T-helper 2 cell treated with Interferon-gamma antibody and Interleukin-4, amounts not matched to agents 5 μg/mL and 100 μg/mL, for 36 hours (primary cell): ENCODE measurements around the gene NFIX.

ENCODE experiments used
- DNase-seq: peaks from one replicate; pipeline ENCODE4 v3.0.0; 2021; ENCODE audit warnings: low spot score
- H3K27ac Mint-ChIP-seq: one replicate; pipeline ENCODE4 v1.8.0; 2021; ENCODE audit warnings: mild to moderate bottlenecking, mixed read lengths
- H3K27me3 Mint-ChIP-seq: one replicate; pipeline ENCODE4 v1.8.0; 2021; ENCODE audit warnings: low read depth, mixed read lengths
- H3K36me3 Mint-ChIP-seq: one replicate; pipeline ENCODE4 v1.8.0; 2021; ENCODE audit warnings: low read depth, mixed read lengths
- H3K4me1 Mint-ChIP-seq: one replicate; pipeline ENCODE4 v1.8.0; 2021; ENCODE audit warnings: low read depth, mixed read lengths
- H3K4me3 Mint-ChIP-seq: one replicate; pipeline ENCODE4 v1.8.0; 2022; ENCODE audit warnings: mild to moderate bottlenecking, moderate library complexity, mixed read lengths
- H3K9me3 Mint-ChIP-seq: one replicate; pipeline ENCODE4 v1.8.0; 2021; ENCODE audit warnings: mixed read lengths

NFIX gene

GRCh38 chr19:12990431-12990830 is 4.8 kb upstream of the NFIX start:
- Mint-ChIP-seq H3K36me3 (peaks cover 2% of the 10 kb centered on the region), H3K4me1 (peaks cover 5% of the 10 kb centered on the region), H3K4me3 (no peak overlapping the region), H3K27me3 (peaks cover 27% of the 10 kb centered on the region), H3K9me3 (no peaks in the 10 kb centered on the region), H3K27ac (no peak overlapping the region)
- no peak for DNase-seq

- H3K4me3 Mint-ChIP-seq = no peak overlapping the region
- no peaks in the 10 kb centered on the region for H3K9me3 Mint-ChIP-seq
- H3K4me1 Mint-ChIP-seq = peaks cover 5% of the 10 kb centered on the region
- no peak overlapping the region for H3K27ac Mint-ChIP-seq
- DNase-seq = no peak
- H3K36me3 Mint-ChIP-seq = peaks cover 2% of the 10 kb centered on the region
- H3K27me3 Mint-ChIP-seq = peaks cover 27% of the 10 kb centered on the region
These were observed 4.4 kb upstream of the NFIX start for GRCh38 chr19:12990853-12991252.

- no peaks in the 10 kb centered on the region for H3K9me3 Mint-ChIP-seq
- peaks cover 2% of the 10 kb centered on the region for H3K36me3 Mint-ChIP-seq
- H3K27me3 Mint-ChIP-seq = peaks cover 30% of the 10 kb centered on the region
- no peak for DNase-seq
- no peak overlapping the region for H3K27ac Mint-ChIP-seq
- H3K4me1 Mint-ChIP-seq = peaks cover 5% of the 10 kb centered on the region
- no peak overlapping the region for H3K4me3 Mint-ChIP-seq
These were observed 4.0 kb upstream of the NFIX start for GRCh38 chr19:12991296-12991695.

- Mint-ChIP-seq H3K27me3 (peaks cover 40% of the 10 kb centered on the region), H3K9me3 (no peaks in the 10 kb centered on the region), H3K4me3 (no peak overlapping the region), H3K27ac (no peak overlapping the region), H3K4me1 (peaks cover 5% of the 10 kb centered on the region), H3K36me3 (peaks cover 2% of the 10 kb centered on the region)
- DNase-seq = no peak
These were observed 2.5 kb upstream of the NFIX start for GRCh38 chr19:12992729-12993128.

- DNase-seq = no peak
- Mint-ChIP-seq H3K27ac (no peak overlapping the region), H3K4me3 (no peak overlapping the region), H3K9me3 (no peaks in the 10 kb centered on the region), H3K36me3 (peaks cover 2% of the 10 kb centered on the region), H3K4me1 (peaks cover 5% of the 10 kb centered on the region), H3K27me3 (peaks cover 45% of the 10 kb centered on the region)
These were observed 1.7 kb upstream of the NFIX start for GRCh38 chr19:12993562-12993961.

GRCh38 chr19:12995596-12996405 is 526 bp downstream of the NFIX start:
- DNase-seq = no peak
- Mint-ChIP-seq H3K4me1 (peaks cover 5% of the 10 kb centered on the region), H3K27ac (no peak overlapping the region), H3K36me3 (peaks cover 2% of the 10 kb centered on the region), H3K9me3 (no peaks in the 10 kb centered on the region), H3K4me3 (peak overlapping the region; percentile 30), H3K27me3 (peaks cover 48% of the 10 kb centered on the region)

- no peak overlapping the region for H3K27ac Mint-ChIP-seq
- no peaks in the 10 kb centered on the region for H3K9me3 Mint-ChIP-seq
- peaks cover 5% of the 10 kb centered on the region for H3K4me1 Mint-ChIP-seq
- peaks cover 44% of the 10 kb centered on the region for H3K27me3 Mint-ChIP-seq
- peaks cover 2% of the 10 kb centered on the region for H3K36me3 Mint-ChIP-seq
- H3K4me3 Mint-ChIP-seq = peak overlapping the region; percentile 45
- no peak for DNase-seq
These were observed 1.3 kb downstream of the NFIX start for GRCh38 chr19:12996406-12997094.

GRCh38 chr19:12997179-12997966 is 2.1 kb downstream of the NFIX start:
- Mint-ChIP-seq H3K27me3 (peaks cover 42% of the 10 kb centered on the region), H3K4me3 (peak overlapping the region; percentile 45), H3K9me3 (no peaks in the 10 kb centered on the region), H3K36me3 (peaks cover 2% of the 10 kb centered on the region), H3K27ac (no peak overlapping the region), H3K4me1 (peaks cover 5% of the 10 kb centered on the region)
- no peak for DNase-seq

- Mint-ChIP-seq H3K4me3 (no peak overlapping the region), H3K4me1 (peaks cover 5% of the 10 kb centered on the region), H3K27me3 (peaks cover 39% of the 10 kb centered on the region), H3K27ac (no peak overlapping the region), H3K36me3 (peaks cover 2% of the 10 kb centered on the region), H3K9me3 (no peaks in the 10 kb centered on the region)
- no peak for DNase-seq
These were observed 3.0 kb downstream of the NFIX start for GRCh38 chr19:12997967-12998940.

- DNase-seq = no peak
- H3K27ac Mint-ChIP-seq = no peak overlapping the region
- H3K4me1 Mint-ChIP-seq = no peaks in the 10 kb centered on the region
These were observed 5.9 kb downstream of the NFIX start for GRCh38 chr19:13001166-13001501.

GRCh38 chr19:13001502-13002165 is 6.4 kb downstream of the NFIX start:
- no peak overlapping the region for H3K4me3 Mint-ChIP-seq
- no peak overlapping the region for H3K27ac Mint-ChIP-seq
- H3K4me1 Mint-ChIP-seq = no peaks in the 10 kb centered on the region
- no peaks in the 10 kb centered on the region for H3K36me3 Mint-ChIP-seq
- no peak for DNase-seq
- H3K27me3 Mint-ChIP-seq = peaks cover 18% of the 10 kb centered on the region
- H3K9me3 Mint-ChIP-seq = no peaks in the 10 kb centered on the region

More at GRCh38 chr19:13001166-13001501, 5.9 kb downstream of the NFIX start:
- no peak overlapping the region for H3K4me3 Mint-ChIP-seq
- peaks cover 18% of the 10 kb centered on the region for H3K27me3 Mint-ChIP-seq
- H3K36me3 Mint-ChIP-seq = no peaks in the 10 kb centered on the region
- H3K9me3 Mint-ChIP-seq = no peaks in the 10 kb centered on the region

- DNase-seq = no peak
- peaks cover 11% of the 10 kb centered on the region for H3K27me3 Mint-ChIP-seq
- no peaks in the 10 kb centered on the region for H3K36me3 Mint-ChIP-seq
- H3K4me1 Mint-ChIP-seq = no peaks in the 10 kb centered on the region
- no peak overlapping the region for H3K27ac Mint-ChIP-seq
- no peak overlapping the region for H3K4me3 Mint-ChIP-seq
- H3K9me3 Mint-ChIP-seq = no peaks in the 10 kb centered on the region
These were observed 7.1 kb downstream of the NFIX start for GRCh38 chr19:13002166-13002898.
